Stomach (tissue), 9 donors: ENCODE results near the gene PFKM. TPM values are rescaled to one million over a fixed set of nuclear protein-coding genes. Genes with fewer than 3 reads are reported as not detected.

Experiments
- DNase-seq, 2 donors: peaks; one replicate each; pipeline versions ENCODE4 v3.0.0 to v3.0.0-alpha.2; 2013 to 2019
- H3K27ac ChIP-seq, 5 donors: fragments of 200-600 bp in 4 of 5; sonication (generic) in 4 of 5; one replicate each; pipeline ENCODE4 v1.5.1; 2013 to 2019; ENCODE audit warnings: mild to moderate bottlenecking in 1 of 5, moderate library complexity in 1 of 5
- H3K27me3 ChIP-seq, 3 donors: fragments of 200-600 bp; sonication (generic); one replicate each; pipeline ENCODE4 v1.5.1; 2017 to 2019; ENCODE audit warnings: mixed run types in 1 of 3
- H3K36me3 ChIP-seq, 4 donors: fragments of 200-600 bp; sonication (generic); 1 replicate in 3 of 4; 2 replicates in 1 of 4; pipeline ENCODE4 v1.5.1; 2016 to 2019
- H3K4me1 ChIP-seq, 4 donors: fragments of 200-600 bp; sonication (generic); one replicate each; pipeline ENCODE4 v1.5.1; 2016 to 2019
- H3K4me3 ChIP-seq, 4 donors: fragments of 200-600 bp; sonication (generic) in 3 of 4; one replicate each; pipeline ENCODE4 v1.5.1; 2016 to 2019; ENCODE audit warnings: mild to moderate bottlenecking in 1 of 4
- H3K9me3 ChIP-seq, 4 donors: fragments of 200-600 bp; sonication (generic); one replicate each; pipeline ENCODE4 v1.5.1; 2016 to 2019
- CTCF ChIP-seq, 7 experiments: fragments of 450-650 bp in 4 of 7; fragments of 200-600 bp in 3 of 7; sonication (generic) in 3 of 7; IDR thresholded peaks; one replicate each; pipeline ENCODE4 v1.5.1; 2016 to 2019; ENCODE audit warnings: antibody characterized with exemption in 7 of 7, control low read depth in 2 of 7, mild to moderate bottlenecking in 1 of 7
- EP300 ChIP-seq: sonication (generic); formaldehyde crosslinking; IDR thresholded peaks from one replicate; pipeline ENCODE4 v1.6.1; 2017; ENCODE audit warnings: antibody characterized with exemption
- POLR2A ChIP-seq, 4 donors: fragments of 450-650 bp; IDR thresholded peaks; one replicate each; pipeline ENCODE4 v1.6.1; 2016; ENCODE audit warnings: antibody characterized with exemption in 4 of 4, control low read depth in 2 of 4, mild to moderate bottlenecking in 1 of 4, moderate library complexity in 1 of 4
- POLR2AphosphoS5 ChIP-seq, 3 donors: sonication (generic); formaldehyde crosslinking; IDR thresholded peaks; one replicate each; pipeline ENCODE4 v1.6.1; 2016; ENCODE audit warnings: antibody characterized with exemption in 3 of 3
- WGBS, 5 donors: extraction: QIAGEN DNeasy Blood & Tissue Kit in 3 of 5; methylation state at CpG; one replicate each; pipeline versions ENCODE4 v1.1.5 to v1.1.7; 2013 to 2018; 5-methylcytosine and 5-hydroxymethylcytosine counted together
- intact Hi-C: fragments of 100-400 bp; cut with DNase I; formaldehyde crosslinking; loops from one replicate; pipeline ENCODE4 v1.15.1; 2023; ENCODE audit warnings: low total_unique reads
- polyA plus RNA-seq, 3 donors: library from polyadenylated mRNA; stranded (reverse); fragments of 200-250 nt; gene quantifications; one replicate each; pipeline ENCODE4 v1.2.3, GENCODE V29; 2013
- total RNA-seq, 5 donors: library from RNA; depleted of rRNA; stranded (reverse); fragments of >200 nt; gene quantifications; one replicate each; pipeline versions ENCODE4 v1.1.0 to v1.2.3, GENCODE V29; 2014 to 2016
- donor health status: healthy with polysubstance abuse.
- donor health status: Bipolar disorder and iron deficiency.
- donor health status: healthy.

PFKM gene
- total and polyA plus RNA-seq, 8 donors, result 9.3 to 57.1 (median 17.7) TPM

- peak in 1 of 2 donors; percentile 43 for DNase-seq
- intact Hi-C loops, result no loop called here
- TF ChIP-seq POLR2AphosphoS5 (IDR thresholded peaks at IDR 0.05) (no peak), POLR2A (IDR thresholded peaks at IDR 0.05) (no peak), CTCF (IDR thresholded peaks at IDR 0.05) (no peak), EP300 (no peak)
Measured at GRCh38 chr12:48183876-48184548, 64.8 kb downstream of the PFKM start.

GRCh38 chr12:48184549-48184922, 65.4 kb downstream of the PFKM start:
- Histone ChIP-seq H3K4me1 (peaks cover 12 to 31% (median 24%) of the 10 kb centered on the region in 4 donors), H3K27ac (no peak overlapping the region), H3K36me3 (no peaks in the 10 kb centered on the region), H3K4me3 (peak overlapping the region; percentile 53 to 82 (median 62)), H3K9me3 (no peaks in the 10 kb centered on the region), H3K27me3 (peaks cover 0 to 67% (median 29%) of the 10 kb centered on the region in 3 donors)
- DNase-seq, result peak in 1 of 2 donors; percentile 32
- TF ChIP-seq POLR2AphosphoS5 (IDR thresholded peaks at IDR 0.05) (no peak), EP300 (no peak), POLR2A (IDR thresholded peaks at IDR 0.05) (no peak), CTCF (IDR thresholded peaks at IDR 0.05) (no peak)
- 5 to 13% (median 8%) methylated on average over 7 to 20 of the region's 20 CpGs for WGBS, 5 donors
- intact Hi-C loops, result no loop called here

More at GRCh38 chr12:48183876-48184548, 64.8 kb downstream of the PFKM start:
- no peaks in the 10 kb centered on the region for H3K36me3 ChIP-seq
- peaks cover 0 to 72% (median 29%) of the 10 kb centered on the region in 3 donors for H3K27me3 ChIP-seq
- peak overlapping the region; percentile 53 to 82 (median 62) for H3K4me3 ChIP-seq
- peak overlapping the region in 2 of 5 donors; percentile 49 to 65 for H3K27ac ChIP-seq
- 2 to 5% (median 3%) methylated on average over 17 to 61 of the region's 61 CpGs for WGBS, 5 donors
- H3K4me1 ChIP-seq, result peaks cover 12 to 31% (median 24%) of the 10 kb centered on the region in 4 donors
- no peaks in the 10 kb centered on the region for H3K9me3 ChIP-seq

GRCh38 chr12:48185181-48185919, 66.2 kb downstream of the PFKM start:
- WGBS, 5 donors, result 53 to 63% (median 58%) methylated on average over 10 of the region's 10 CpGs
- Histone ChIP-seq H3K4me3 (peak overlapping the region in 1 of 4 donors; percentile 71), H3K27me3 (peaks cover 0 to 65% (median 29%) of the 10 kb centered on the region in 3 donors), H3K36me3 (no peaks in the 10 kb centered on the region), H3K9me3 (no peaks in the 10 kb centered on the region), H3K4me1 (peaks cover 12 to 31% (median 24%) of the 10 kb centered on the region in 4 donors), H3K27ac (no peak overlapping the region)
- peak in 1 of 2 donors; percentile 52 for DNase-seq
- intact Hi-C loops, result no loop called here
- no peak for TF ChIP-seq EP300
- no peak for TF ChIP-seq POLR2A (IDR thresholded peaks at IDR 0.05)
- TF ChIP-seq POLR2AphosphoS5 (IDR thresholded peaks at IDR 0.05), result no peak
- no peak for TF ChIP-seq CTCF (IDR thresholded peaks at IDR 0.05)

- peaks cover 0 to 50% (median 21%) of the 10 kb centered on the region in 3 donors for H3K27me3 ChIP-seq
- TF ChIP-seq POLR2AphosphoS5 (IDR thresholded peaks at IDR 0.05), result no peak
- TF ChIP-seq CTCF (IDR thresholded peaks at IDR 0.05), result no peak
- intact Hi-C loops, result no loop called here
- no peak for DNase-seq
- no peak overlapping the region for H3K27ac ChIP-seq
- no peaks in the 10 kb centered on the region for H3K36me3 ChIP-seq
- peaks cover 12 to 21% (median 17%) of the 10 kb centered on the region in 4 donors for H3K4me1 ChIP-seq
- no peaks in the 10 kb centered on the region for H3K9me3 ChIP-seq
- WGBS, 5 donors, result 72 to 82% (median 81%) methylated on average over 10 of the region's 10 CpGs
- no peak overlapping the region for H3K4me3 ChIP-seq
Measured at GRCh38 chr12:48187916-48188695, 68.9 kb downstream of the PFKM start.
